Measurements from ENCODE around the gene TECPR1.

Gene TECPR1

DNA sequence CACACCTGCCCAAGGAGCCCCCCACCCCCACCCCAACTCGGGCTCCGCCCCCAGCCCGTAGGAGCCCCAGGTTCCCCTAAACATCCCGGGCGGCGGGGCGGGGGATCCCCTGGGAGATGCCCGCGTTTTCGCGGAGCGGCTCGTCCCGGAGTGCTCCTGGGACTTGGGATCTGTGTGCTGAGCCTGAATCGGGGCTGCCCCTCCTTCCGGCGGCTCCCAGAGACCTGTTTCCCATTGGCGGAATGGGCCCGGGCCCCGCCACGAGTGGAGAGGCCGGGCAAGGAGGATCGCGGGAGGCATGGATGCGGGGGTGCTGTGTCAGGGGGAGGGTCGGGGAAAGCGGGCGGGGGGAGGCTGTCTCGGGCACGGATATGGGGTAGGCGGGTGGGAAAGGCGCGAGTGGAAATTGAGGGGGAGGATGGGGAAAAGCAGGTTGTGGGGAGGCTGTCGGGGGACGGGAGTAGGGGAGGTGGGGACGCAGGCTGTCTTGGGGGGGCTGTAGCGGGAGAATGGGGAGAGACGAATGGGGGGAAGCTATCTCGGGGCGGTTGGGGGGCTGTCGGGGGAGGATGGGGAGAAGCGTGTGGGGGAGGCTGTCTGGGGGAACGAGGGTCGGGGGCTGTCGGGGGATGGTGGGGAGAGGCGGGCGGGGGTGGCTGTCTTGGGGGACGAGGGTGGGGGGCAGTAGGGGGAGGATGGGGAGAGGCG, 41.4 kb downstream of the TECPR1 start:
- DNase-seq: peak; percentile 55

DNA sequence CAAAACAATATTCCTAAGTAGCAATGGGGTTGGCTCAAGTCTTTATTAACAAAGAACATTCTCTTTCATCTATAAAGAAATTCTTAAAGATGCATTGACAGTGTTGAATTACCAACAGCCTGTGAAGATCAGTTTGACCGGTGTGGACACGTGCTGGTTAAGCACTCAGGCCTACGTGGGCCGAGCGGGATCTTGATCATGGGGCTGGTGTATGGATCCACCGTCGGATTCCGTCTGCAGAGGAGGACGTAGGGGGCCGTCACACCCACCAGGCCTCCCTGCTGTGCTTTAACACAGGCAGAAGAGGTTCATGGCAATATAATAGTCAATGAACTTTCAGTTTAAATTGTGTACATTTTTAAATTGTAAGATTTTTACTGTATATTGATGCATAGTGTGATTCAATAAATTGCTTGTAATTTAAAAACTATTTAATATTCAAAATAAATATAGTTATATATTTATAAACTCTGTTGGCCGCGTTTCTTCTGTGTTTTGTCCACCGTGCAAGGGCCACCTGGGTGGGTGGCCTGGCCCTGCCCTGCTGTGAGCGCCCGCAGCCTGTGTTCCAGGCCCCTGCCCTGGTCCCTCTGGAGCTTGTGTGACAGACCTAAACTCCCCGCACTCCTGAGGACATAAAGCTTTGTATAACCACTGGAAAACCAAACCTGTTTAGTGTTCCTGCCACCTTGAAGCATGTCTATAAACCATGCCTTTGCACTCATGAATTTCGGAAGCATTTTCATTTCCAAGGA, 42.7 kb downstream of the TECPR1 start:
- peak; percentile 53 for DNase-seq

DNA sequence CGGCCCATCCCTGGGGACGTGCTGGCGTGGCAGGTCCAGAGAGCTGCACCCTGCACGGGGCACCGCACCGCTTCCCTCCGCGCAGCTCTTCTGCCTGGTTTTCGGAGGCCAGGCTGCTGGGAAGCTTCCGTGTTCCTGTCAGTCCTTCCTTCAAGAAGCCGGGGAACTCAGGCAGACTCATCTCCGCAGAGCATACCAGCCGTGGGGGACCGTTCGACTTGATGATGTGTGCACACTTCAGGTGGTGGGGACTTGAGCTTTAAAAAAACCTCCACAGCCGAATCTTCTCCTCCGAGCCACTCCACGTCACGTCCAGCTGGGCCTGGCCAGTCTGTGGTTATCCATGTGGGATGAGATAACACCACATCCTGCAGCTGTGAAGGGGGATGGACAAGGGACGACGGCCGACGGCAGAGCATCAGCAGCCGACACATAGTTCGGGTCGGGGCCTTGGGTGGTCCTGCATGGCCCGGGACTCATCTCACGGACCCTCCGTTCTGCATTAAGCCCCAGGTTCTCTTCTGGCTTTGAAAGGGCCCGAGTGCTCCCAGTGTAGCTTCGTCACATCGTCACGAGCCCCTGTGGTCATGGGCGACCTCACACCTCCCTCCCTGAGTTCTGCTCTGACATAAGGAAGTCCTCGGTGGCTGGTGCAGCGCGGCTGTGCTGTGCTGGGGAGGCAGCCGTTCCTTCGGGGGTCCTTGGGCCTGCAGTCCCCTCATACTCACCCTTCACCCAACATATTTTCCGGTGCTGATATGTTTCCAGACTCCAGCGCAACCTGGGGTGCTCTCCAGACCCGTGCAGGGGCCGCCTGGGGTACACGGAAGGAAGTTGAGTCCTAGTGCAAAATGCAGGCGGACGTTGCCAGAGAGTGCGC, 45.3 kb downstream of the TECPR1 start:
- no peak for DNase-seq

DNA sequence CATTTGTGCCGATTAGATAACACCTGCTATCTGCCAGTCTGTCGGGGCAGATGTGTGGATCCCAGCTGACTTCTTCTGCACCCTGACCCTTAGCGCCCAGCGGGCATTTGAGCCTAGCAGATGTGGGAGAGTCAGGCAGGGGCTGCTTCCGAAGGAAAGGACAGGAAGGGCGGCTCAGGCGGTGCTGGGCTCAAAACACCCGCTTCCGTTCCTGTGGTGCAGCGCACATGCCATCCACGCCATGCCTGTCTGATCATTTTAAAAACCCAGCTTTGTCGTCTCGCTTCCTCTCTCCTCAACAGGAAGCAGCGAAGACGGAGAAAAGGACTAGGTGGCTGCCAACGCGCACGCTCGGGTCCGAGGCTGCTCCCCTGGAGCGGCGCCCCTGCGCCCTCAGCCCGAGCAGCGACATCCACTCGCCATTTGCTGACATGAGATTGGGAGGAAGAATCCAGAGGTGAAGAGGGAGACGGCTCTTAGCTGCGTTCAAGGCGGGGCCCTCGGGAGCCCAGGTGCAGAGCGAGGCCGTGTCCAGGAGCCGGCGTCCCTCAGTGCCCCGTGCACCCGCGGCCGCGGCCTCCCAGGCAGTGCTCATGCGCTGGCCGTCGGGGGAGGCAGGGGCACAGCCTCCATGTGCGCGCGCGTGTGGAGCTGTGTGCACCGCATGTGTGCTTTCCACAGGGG, 46.7 kb downstream of the TECPR1 start:
- DNase-seq: no peak

DNA sequence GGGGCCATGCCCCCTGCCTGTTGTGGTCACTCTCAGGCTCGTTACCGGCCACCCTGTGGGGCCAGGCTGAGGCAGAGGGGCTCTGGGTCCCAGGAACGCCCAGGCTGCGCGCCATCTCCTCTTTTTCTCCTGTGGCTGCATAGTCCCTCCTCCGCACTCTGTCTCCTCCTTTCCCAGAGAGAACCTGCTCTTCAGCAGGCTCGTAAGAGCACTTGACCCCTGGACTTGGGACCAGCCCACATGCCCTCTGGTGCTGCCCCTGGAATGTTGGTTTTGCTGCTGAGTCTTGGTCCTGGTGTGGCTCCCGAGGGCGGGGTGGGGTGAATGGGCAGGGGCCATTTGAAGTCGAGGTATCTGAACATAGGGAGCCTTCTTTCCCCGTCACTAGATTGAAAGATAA, 47.4 kb downstream of the TECPR1 start:
- DNase-seq: no peak

DNA sequence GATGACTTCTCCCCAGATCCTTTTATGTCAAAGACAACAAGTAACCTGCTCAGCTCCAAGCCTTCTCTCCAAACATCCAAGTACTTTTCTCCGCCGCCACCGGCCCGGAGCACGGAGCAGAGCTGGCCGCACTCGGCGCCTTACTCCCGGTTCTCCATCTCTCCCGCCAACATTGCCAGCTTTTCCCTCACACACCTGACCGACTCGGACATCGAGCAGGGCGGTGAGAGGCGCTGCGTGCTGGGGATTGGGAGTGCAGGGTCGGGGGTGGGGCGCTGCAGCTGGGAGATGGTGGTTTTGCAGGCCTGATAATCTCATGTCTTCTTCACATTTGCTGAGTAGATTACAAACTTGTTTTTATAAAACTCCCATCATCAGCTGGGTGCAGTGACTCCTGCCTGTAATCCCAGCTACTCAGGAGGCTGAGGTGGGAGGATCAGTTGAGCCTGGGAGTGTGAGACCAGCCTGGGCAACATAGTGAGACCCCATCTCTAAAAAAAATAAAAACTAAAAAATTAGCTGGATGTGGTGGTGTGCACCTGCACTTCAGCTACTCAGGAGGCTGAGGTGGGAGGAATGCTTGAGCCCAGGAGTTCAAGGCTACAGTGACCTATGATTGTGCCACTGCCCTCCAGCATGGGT, 47.9 kb downstream of the TECPR1 start:
- DNase-seq: no peak

DNA sequence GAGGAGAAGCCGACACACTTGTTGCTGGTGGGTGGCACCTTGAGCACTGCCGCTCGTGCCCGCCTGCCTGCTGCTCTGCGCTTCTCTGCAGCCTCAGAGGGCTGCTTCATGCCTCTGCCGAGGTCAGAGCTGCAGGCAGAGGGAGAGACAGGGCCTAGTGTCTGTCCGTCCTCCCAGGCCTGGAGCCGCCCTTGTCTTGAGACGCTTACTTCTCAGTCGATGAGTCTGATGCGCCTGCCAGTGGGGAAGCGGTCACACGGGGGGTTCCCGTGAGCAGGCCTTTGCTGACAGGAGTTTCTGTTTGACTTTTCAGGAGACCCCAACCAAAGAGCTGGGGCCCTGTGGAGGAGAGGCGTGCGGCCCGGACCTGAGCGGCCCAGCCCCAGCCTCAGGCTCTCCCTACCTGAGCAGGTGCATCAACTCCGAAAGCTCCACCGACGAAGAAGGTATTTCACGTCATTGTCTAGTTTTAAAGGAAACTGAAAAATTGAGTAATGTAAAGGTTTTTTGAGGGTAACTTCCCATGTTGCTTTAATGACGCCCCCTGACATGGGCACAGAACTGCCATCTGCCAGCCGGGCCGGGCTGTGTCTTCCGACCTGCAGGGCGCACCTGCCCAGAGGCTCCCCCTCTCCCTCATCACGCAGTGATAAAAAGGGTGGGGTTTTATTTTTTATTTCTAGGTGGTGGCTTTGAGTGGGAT, 48.6 kb downstream of the TECPR1 start:
- DNase-seq: no peak

DNA sequence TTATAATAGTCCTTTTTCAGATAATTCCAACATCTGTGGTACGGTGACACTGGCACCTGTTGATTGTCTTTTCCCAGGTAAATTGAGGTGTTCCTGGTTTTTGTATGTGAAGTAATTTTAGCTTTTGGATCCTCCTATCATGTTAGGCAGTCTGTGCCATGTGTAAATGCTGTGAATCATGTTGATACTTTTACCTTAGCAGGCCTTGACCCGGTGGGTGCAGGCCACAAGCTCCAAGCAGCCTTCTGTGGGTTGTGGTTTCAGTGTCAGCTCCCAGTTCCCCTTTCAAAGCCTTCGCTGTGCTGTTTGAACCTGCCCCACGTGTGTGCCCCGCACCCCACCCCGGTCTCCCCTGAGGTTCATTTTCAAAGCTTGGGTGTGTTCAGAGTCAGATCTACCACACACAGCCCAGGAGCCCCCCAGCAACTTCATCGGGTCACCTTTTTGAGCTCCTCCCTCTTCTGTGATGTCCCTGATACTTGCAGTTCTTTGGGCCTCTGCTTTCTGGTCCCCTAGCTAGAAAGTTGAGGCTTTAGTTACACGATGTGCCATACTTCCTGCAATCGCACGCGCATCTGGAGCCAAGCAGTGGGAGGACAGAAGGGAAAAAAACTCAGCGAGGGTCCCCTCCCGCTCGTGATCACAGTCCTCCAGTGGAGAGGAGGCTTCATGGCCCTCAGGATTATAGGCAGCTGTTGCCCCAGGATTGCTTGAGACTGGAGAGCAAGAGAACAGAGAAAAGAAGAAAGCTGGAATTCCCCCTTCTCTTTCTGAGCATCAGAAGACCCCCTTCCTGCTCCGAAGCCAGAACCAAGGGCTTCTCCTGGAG, 49.5 kb downstream of the TECPR1 start:
- DNase-seq: peak; percentile 78

DNA sequence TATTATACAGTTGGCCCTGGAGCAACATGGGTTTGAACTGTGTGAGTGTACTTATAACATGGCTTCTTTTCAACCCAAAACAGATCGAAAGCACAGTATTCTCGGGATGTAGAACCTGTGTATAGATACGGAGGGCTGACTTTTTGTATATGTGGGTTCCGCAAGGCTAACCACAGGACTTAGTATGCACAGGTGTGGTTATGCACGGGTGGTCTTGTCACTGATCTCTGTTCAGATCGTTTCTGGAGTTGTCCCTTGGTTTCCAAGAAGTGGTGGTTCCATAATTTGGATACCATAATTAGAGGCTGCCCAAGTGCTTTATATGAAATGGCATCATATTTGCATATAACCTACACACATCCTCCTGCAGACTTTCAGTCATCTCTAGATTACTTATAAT, 51.7 kb downstream of the TECPR1 start:
- DNase-seq: no peak

DNA sequence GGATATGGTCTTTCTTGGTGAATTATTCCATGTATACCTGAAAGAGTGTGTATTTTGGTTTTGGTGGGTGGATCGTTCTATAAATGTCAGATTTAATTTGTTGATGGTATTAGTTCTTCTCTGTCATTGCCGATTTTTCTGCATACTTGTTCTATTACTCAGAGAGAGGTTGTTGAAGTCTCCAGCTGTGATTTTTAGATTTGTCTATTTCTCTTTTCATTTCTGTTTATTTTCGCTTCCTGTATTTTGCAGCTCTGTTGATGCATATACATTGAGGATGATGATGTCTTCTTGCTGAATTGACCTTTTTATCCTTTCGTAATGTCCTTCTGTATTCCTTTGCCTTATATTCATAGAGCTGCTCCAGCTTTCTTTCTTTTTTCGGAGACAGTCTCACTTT, 52.9 kb downstream of the TECPR1 start:
- DNase-seq: no peak

DNA sequence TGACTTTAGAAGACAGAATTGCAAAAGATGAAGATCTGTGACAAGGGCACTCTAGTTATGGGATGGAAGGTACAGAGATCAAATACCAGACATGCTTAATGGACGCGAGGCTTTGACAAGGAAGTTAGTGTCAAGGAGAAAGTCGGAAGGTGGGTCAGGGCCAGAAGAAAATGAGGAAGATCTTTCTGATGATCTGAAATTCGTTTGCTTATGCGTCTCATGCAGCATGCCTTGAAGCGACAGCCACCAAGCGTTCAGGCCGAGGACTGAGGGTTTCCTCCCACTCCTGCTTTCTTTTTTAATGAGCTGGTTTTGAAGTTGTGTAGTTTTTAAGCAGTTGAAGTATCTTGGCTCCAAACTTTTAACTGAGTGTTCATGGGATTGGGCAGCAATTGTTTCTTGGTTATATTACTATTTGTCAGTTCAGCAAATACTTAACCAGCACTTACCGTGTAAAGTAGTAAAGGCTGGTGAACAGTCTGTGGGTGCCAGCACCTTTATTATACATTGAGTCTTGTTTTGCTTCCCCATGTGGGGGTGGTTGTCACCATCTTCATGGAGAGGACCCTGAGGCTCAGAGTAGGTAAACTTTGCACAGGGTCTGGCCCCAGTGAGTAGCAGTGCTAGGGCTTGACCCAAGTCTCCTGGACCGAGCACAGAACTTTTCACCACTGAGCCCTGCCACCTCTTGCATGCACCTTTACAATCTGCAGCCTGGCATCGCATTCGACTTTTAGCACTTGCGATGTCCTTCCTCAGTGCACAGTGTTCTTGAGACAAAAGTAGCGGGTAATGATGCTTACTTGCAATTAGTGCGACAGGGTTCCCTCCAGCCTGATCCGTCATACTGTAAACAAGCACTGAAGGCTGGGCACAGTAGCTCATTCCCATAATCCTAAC, 55.1 kb downstream of the TECPR1 start:
- DNase-seq: no peak

DNA sequence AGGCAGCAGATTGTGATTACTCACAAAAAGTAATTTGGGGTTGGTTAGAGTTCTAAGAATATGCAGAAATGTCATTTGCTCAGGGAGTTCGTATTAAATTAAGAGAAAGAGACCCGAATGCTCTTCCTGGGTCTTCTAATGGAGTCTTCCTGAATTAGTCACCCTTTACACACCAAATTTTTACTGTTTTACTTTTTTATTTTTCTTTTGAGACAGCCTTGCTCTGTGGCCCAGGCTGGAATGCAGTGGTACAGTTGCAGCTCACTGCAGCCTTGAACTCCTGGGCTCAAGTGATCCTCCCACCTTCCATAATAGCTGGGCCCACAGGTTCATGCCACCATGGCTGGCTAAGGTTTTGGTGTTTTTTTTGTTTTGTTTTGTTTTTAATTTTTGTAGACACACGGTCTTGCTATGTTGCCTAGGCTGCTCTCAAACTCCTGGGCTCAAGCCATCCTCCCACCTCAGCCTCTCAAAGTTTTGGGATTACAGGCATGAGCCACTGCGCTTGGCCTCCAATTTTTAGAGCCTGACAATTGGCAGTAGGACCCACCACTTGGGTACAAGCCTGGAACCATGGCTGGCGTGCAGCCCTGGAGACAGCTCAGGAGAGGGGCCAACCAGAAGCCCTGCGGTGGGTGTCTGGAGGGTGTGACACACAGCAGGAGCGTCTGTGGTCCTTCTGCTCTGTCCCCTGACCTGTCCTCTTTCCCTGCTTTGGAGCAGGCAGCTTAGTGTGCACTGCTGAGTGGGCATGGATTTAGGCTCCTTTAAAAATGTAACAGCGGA, 57.2 kb downstream of the TECPR1 start:
- no peak for DNase-seq

DNA sequence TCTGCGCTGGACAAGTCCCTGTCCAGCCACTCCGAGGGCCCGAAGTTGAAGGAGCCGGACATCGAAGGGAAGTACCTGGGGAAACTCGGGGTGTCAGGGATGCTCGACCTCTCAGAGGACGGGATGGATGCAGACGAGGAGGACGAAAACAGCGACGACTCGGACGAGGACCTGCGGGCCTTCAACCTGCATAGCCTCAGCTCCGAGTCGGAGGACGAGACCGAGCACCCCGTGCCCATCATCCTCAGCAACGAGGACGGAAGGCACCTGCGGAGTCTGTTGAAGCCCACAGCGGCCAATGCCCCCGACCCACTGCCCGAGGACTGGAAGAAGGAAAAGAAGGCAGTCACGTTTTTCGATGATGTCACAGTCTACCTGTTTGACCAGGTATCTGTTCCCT, 57.8 kb downstream of the TECPR1 start:
- DNase-seq: no peak

DNA sequence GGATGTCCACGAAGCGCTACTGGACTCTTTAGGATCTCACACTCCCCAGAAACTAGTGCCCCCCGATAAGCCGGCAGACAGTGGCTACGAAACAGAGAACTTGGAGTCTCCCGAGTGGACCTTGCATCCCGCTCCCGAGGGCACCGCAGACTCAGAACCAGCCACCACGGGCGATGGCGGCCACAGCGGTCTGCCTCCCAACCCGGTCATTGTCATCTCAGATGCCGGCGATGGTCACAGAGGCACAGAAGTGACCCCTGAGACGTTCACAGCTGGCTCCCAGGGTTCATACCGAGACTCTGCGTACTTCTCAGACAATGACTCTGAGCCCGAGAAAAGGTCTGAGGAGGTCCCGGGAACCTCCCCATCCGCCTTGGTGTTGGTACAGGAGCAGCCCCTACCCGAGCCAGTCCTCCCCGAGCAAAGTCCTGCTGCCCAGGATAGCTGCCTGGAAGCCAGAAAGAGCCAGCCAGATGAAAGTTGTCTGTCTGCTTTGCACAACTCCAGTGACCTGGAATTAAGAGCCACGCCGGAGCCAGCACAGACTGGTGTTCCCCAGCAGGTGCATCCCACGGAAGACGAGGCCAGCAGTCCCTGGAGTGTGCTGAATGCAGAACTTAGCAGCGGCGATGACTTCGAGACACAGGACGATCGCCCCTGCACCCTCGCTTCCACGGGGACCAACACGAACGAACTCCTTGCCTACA, 58.4 kb downstream of the TECPR1 start:
- DNase-seq: no peak

DNA sequence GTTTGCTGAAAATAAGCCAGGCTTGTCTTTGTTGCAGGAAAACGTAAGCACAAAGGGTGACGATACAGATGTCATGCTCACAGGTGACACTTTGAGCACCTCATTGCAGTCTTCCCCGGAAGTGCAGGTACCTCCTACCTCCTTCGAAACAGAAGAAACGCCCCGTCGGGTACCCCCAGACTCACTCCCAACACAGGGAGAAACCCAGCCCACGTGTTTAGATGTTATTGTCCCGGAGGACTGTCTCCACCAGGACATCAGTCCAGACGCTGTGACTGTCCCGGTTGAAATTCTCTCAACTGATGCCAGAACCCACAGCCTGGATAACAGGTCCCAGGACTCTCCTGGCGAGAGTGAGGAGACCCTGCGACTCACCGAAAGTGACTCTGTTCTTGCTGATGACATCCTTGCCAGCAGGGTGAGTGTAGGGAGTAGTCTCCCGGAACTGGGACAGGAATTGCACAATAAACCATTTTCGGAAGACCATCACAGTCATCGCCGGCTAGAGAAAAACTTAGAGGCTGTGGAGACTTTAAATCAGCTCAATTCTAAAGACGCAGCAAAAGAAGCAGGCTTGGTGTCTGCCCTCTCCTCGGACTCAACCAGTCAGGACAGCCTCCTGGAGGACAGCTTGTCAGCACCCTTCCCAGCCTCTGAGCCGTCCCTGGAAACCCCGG, 59.1 kb downstream of the TECPR1 start:
- no peak for DNase-seq

DNA sequence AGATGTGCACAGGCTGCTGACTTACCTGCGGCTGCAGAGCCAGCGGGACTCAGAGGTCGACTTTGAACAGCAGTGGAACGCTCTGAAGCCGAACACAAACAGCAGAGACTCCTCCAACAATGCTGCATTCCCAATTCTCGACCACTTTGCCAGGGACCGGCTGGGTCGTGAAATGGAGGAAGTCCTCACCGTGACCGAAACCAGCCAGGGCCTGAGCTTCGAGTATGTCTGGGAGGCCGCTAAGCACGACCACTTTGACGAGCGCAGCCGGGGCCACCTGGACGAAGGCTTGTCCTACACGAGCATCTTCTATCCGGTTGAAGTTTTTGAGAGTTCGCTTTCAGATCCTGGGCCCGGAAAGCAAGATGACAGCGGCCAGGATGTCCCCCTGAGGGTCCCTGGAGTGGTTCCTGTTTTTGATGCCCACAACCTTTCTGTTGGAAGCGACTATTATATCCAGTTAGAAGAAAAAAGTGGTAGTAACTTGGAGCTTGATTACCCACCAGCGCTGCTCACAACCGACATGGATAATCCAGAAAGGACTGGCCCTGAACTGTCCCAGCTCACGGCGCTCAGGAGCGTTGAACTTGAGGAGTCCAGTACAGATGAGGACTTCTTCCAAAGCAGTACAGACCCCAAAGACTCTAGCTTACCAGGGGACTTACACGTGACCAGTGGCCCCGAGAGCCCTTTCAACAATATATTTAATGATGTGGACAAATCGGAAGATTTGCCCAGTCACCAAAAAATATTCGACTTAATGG, 60.2 kb downstream of the TECPR1 start:
- DNase-seq: no peak

DNA sequence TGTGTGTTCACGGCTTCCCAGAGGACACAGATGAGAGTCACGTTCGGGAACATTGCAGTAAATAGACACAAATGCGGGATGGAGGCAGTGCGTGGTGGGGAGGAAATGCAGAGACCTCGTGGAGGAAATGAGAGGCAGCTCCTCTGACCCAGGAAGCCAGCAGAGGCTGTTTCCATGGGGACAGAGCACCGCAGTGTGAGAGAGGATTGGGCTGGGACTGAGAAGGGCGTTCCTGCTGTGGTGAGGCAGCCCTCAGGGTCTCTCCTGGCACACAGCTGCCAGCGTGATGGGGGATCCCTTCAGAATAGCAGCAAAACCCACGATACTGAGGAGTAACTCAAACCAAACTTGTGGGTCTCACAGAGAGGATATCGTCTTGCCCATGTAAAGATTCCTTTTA, 62.5 kb downstream of the TECPR1 start:
- no peak for DNase-seq
